ENCODE measurements around the gene ZNF841.
"Not testable (repeated sequence)": the region's sequence is repeated elsewhere in the genome, so short reads cannot be mapped to it uniquely, and the experiment has no call there.

The ZNF841 gene

GRCh38 chr19:52101866-52102562 lies 6.4 kb upstream of the ZNF841 start:
- no peak for TF ChIP-seq CTCF (IDR thresholded peaks at IDR 0.05; ENCODE audit: low read length, missing control alignments)
- no peak for DNase-seq (ENCODE audit: low read depth)
- no peak overlapping the region for H3K4me3 ChIP-seq (replicated peaks; ENCODE audit: low read depth, low read length)

GRCh38 chr19:52099497-52100138 lies 4.1 kb upstream of the ZNF841 start:
- no peak for TF ChIP-seq CTCF (IDR thresholded peaks at IDR 0.05; ENCODE audit: low read length, missing control alignments)
- no peak for DNase-seq (ENCODE audit: low read depth)
- H3K4me3 ChIP-seq (replicated peaks; ENCODE audit: low read depth, low read length), result no peak overlapping the region

GRCh38 chr19:52096416-52096815 lies 851 bp upstream of the ZNF841 start:
- DNase-seq (ENCODE audit: low read depth); H3K4me3 ChIP-seq (replicated peaks; ENCODE audit: low read depth, low read length): not testable (repeated sequence)

GRCh38 chr19:52094526-52095130 lies 937 bp downstream of the ZNF841 start:
- TF ChIP-seq CTCF (IDR thresholded peaks at IDR 0.05; ENCODE audit: low read length, missing control alignments), result no peak
- DNase-seq (ENCODE audit: low read depth), result no peak
- peak overlapping the region; percentile 100 for H3K4me3 ChIP-seq (replicated peaks; ENCODE audit: low read depth, low read length)

- no peak for TF ChIP-seq CTCF (IDR thresholded peaks at IDR 0.05; ENCODE audit: low read length, missing control alignments)
- no peak overlapping the region for H3K4me3 ChIP-seq (replicated peaks; ENCODE audit: low read depth, low read length)
- DNase-seq (ENCODE audit: low read depth), result peak; percentile 52
Observed at GRCh38 chr19:52086481-52086880, 9.1 kb downstream of the ZNF841 start.

- TF ChIP-seq CTCF (IDR thresholded peaks at IDR 0.05; ENCODE audit: low read length, missing control alignments), result no peak
- peak; percentile 60 for DNase-seq (ENCODE audit: low read depth)
- no peak overlapping the region for H3K4me3 ChIP-seq (replicated peaks; ENCODE audit: low read depth, low read length)
Observed at GRCh38 chr19:52070496-52070895, 25.1 kb downstream of the ZNF841 start.

GRCh38 chr19:52069653-52070052 lies 25.9 kb downstream of the ZNF841 start:
- no peak for TF ChIP-seq CTCF (IDR thresholded peaks at IDR 0.05; ENCODE audit: low read length, missing control alignments)
- DNase-seq (ENCODE audit: low read depth), result no peak
- H3K4me3 ChIP-seq (replicated peaks; ENCODE audit: low read depth, low read length), result no peak overlapping the region

Data from fibroblast of pulmonary artery (primary cell).